Stimulated activated effector memory CD8-positive, alpha-beta T cell treated with anti-CD3 and anti-CD28 coated beads, Interleukin-12 subunit alpha, Interleukin-12 subunit beta, amount 100 ng/mL, for 72 hours (primary cell): Measurements from ENCODE around the gene LAMTOR3.
"Not testable (repeated sequence)": the region's sequence is repeated elsewhere in the genome, so short reads cannot be mapped to it uniquely, and the experiment has no call there.

Source experiments
- ATAC-seq: fragments of 150-1000 bp; cut with Tn5 transposase; 2 replicates; pipeline ENCODE4 v1.10.0; 2021
- DNase-seq, 2 donors: peaks; one replicate each; pipeline ENCODE4 v3.0.0; 2021 to 2022; ENCODE audit warnings: low spot score in 2 of 2
- H3K27ac Mint-ChIP-seq: one replicate; pipeline ENCODE4 v1.8.0; 2022; ENCODE audit warnings: mild to moderate bottlenecking, mixed read lengths
- H3K36me3 Mint-ChIP-seq: one replicate; pipeline ENCODE4 v1.8.0; 2022; ENCODE audit warnings: mild to moderate bottlenecking, mixed read lengths
- H3K4me1 Mint-ChIP-seq: one replicate; pipeline ENCODE4 v1.8.0; 2022; ENCODE audit warnings: mixed read lengths
- H3K4me3 Mint-ChIP-seq: one replicate; pipeline ENCODE4 v1.8.0; 2022; ENCODE audit warnings: mild to moderate bottlenecking, mixed read lengths
- H3K9me3 Mint-ChIP-seq: one replicate; pipeline ENCODE4 v1.8.0; 2022; ENCODE audit warnings: mixed read lengths

The LAMTOR3 gene

GRCh38 chr4:99848591-99849001 is 45.6 kb downstream of the LAMTOR3 start:
- Mint-ChIP-seq H3K36me3 (peaks cover 23% of the 10 kb centered on the region), H3K27ac (peak overlapping the region; percentile 89), H3K4me3 (peak overlapping the region; percentile 49), H3K4me1 (peaks cover 57% of the 10 kb centered on the region), H3K9me3 (no peaks in the 10 kb centered on the region)
- peak in 1 of 2 donors; percentile 65 for DNase-seq
- peak; percentile 70 for ATAC-seq

- ATAC-seq (peak; percentile 42), DNase-seq (no peak)
- no peaks in the 10 kb centered on the region for H3K9me3 Mint-ChIP-seq
- peaks cover 49% of the 10 kb centered on the region for H3K4me1 Mint-ChIP-seq
- H3K27ac Mint-ChIP-seq = peak overlapping the region; percentile 89
- H3K36me3 Mint-ChIP-seq = peaks cover 22% of the 10 kb centered on the region
- peak overlapping the region; percentile 49 for H3K4me3 Mint-ChIP-seq
These were observed 46.8 kb downstream of the LAMTOR3 start for GRCh38 chr4:99847362-99847976.

GRCh38 chr4:99846891-99847290 is 47.3 kb downstream of the LAMTOR3 start:
- ATAC-seq (no peak), DNase-seq (no peak)
- H3K9me3 Mint-ChIP-seq = no peaks in the 10 kb centered on the region
- peaks cover 17% of the 10 kb centered on the region for H3K36me3 Mint-ChIP-seq
- no peak overlapping the region for H3K4me3 Mint-ChIP-seq
- H3K4me1 Mint-ChIP-seq = peaks cover 45% of the 10 kb centered on the region
- peak overlapping the region; percentile 89 for H3K27ac Mint-ChIP-seq

GRCh38 chr4:99845708-99846469 is 48.3 kb downstream of the LAMTOR3 start:
- Mint-ChIP-seq H3K36me3 (peaks cover 16% of the 10 kb centered on the region), H3K4me3 (no peak overlapping the region), H3K27ac (no peak overlapping the region), H3K4me1 (peaks cover 43% of the 10 kb centered on the region), H3K9me3 (no peaks in the 10 kb centered on the region)
- ATAC-seq (peak; percentile 4), DNase-seq (no peak)

GRCh38 chr4:99845179-99845578 is 49.0 kb downstream of the LAMTOR3 start:
- Mint-ChIP-seq H3K27ac (no peak overlapping the region), H3K4me3 (no peak overlapping the region), H3K36me3 (peaks cover 19% of the 10 kb centered on the region), H3K9me3 (no peaks in the 10 kb centered on the region), H3K4me1 (peaks cover 40% of the 10 kb centered on the region)
- no peak for ATAC-seq
- no peak for DNase-seq

GRCh38 chr4:99844048-99844447 is 50.2 kb downstream of the LAMTOR3 start:
- ATAC-seq (no peak), DNase-seq (no peak)
- Mint-ChIP-seq H3K27ac (no peak overlapping the region), H3K4me3 (no peak overlapping the region), H3K9me3 (no peaks in the 10 kb centered on the region), H3K36me3 (peaks cover 21% of the 10 kb centered on the region), H3K4me1 (peaks cover 34% of the 10 kb centered on the region)

- DNase-seq (no peak), ATAC-seq (no peak)
- Mint-ChIP-seq H3K4me1 (peaks cover 34% of the 10 kb centered on the region), H3K4me3 (no peak overlapping the region), H3K9me3 (no peaks in the 10 kb centered on the region), H3K27ac (no peak overlapping the region), H3K36me3 (peaks cover 21% of the 10 kb centered on the region)
These were observed 50.8 kb downstream of the LAMTOR3 start for GRCh38 chr4:99843413-99843812.

GRCh38 chr4:99841129-99841528 is 53.1 kb downstream of the LAMTOR3 start:
- ATAC-seq = peak; percentile 98
- DNase-seq = no peak
- no peak overlapping the region for H3K4me3 Mint-ChIP-seq
- H3K27ac Mint-ChIP-seq = no peak overlapping the region
- H3K36me3 Mint-ChIP-seq = peaks cover 27% of the 10 kb centered on the region
- peaks cover 13% of the 10 kb centered on the region for H3K4me1 Mint-ChIP-seq
- no peaks in the 10 kb centered on the region for H3K9me3 Mint-ChIP-seq

GRCh38 chr4:99838927-99839326 is 55.3 kb downstream of the LAMTOR3 start:
- Mint-ChIP-seq H3K36me3 (peaks cover 26% of the 10 kb centered on the region), H3K27ac (peak overlapping the region; percentile 23), H3K4me1 (peaks cover 7% of the 10 kb centered on the region), H3K4me3 (no peak overlapping the region), H3K9me3 (no peaks in the 10 kb centered on the region)
- no peak for DNase-seq
- ATAC-seq = no peak

- Mint-ChIP-seq H3K27ac (no peak overlapping the region), H3K4me1 (no peaks in the 10 kb centered on the region), H3K4me3 (no peak overlapping the region), H3K9me3 (no peaks in the 10 kb centered on the region), H3K36me3 (peaks cover 11% of the 10 kb centered on the region)
- no peak for ATAC-seq
- no peak for DNase-seq
These were observed 58.3 kb downstream of the LAMTOR3 start for GRCh38 chr4:99835942-99836341.

- Mint-ChIP-seq H3K36me3 (peaks cover 6% of the 10 kb centered on the region), H3K9me3 (no peaks in the 10 kb centered on the region), H3K4me3 (no peak overlapping the region), H3K27ac (no peak overlapping the region), H3K4me1 (no peaks in the 10 kb centered on the region)
- DNase-seq (no peak), ATAC-seq (no peak)
These were observed 59.7 kb downstream of the LAMTOR3 start for GRCh38 chr4:99834569-99834968.

- ATAC-seq = no peak
- H3K4me3 Mint-ChIP-seq = no peak overlapping the region
- H3K9me3 Mint-ChIP-seq = no peaks in the 10 kb centered on the region
- H3K27ac Mint-ChIP-seq = no peak overlapping the region
- H3K4me1 Mint-ChIP-seq = no peaks in the 10 kb centered on the region
- H3K36me3 Mint-ChIP-seq = peaks cover 6% of the 10 kb centered on the region
- no peak for DNase-seq
These were observed 60.5 kb downstream of the LAMTOR3 start for GRCh38 chr4:99833756-99834155.

GRCh38 chr4:99832758-99833157 is 61.5 kb downstream of the LAMTOR3 start:
- ATAC-seq = no peak
- H3K36me3 Mint-ChIP-seq = peaks cover 6% of the 10 kb centered on the region

GRCh38 chr4:99832321-99832720 is 61.9 kb downstream of the LAMTOR3 start:
- Mint-ChIP-seq H3K27ac (no peak overlapping the region), H3K9me3 (no peaks in the 10 kb centered on the region), H3K36me3 (peaks cover 4% of the 10 kb centered on the region), H3K4me3 (no peak overlapping the region), H3K4me1 (no peaks in the 10 kb centered on the region)
- DNase-seq = no peak
- no peak for ATAC-seq

More at GRCh38 chr4:99832758-99833157, 61.5 kb downstream of the LAMTOR3 start:
- no peak for DNase-seq
- no peaks in the 10 kb centered on the region for H3K4me1 Mint-ChIP-seq
- H3K9me3 Mint-ChIP-seq = no peaks in the 10 kb centered on the region
- no peak overlapping the region for H3K27ac Mint-ChIP-seq
- no peak overlapping the region for H3K4me3 Mint-ChIP-seq

GRCh38 chr4:99830051-99830450 is 64.2 kb downstream of the LAMTOR3 start:
- H3K36me3 Mint-ChIP-seq, H3K9me3 Mint-ChIP-seq, DNase-seq, H3K4me3 Mint-ChIP-seq, ATAC-seq, H3K27ac Mint-ChIP-seq, H3K4me1 Mint-ChIP-seq: not testable (repeated sequence)

- Mint-ChIP-seq H3K9me3 (no peaks in the 10 kb centered on the region), H3K36me3 (no peaks in the 10 kb centered on the region), H3K4me3 (no peak overlapping the region), H3K27ac (no peak overlapping the region), H3K4me1 (peaks cover 7% of the 10 kb centered on the region)
- ATAC-seq (no peak), DNase-seq (no peak)
These were observed 65.8 kb downstream of the LAMTOR3 start for GRCh38 chr4:99828477-99828876.
